ENCODE data around the gene CDT1.

Gene CDT1

GRCh38 chr16:88784074-88784855, 19.3 kb upstream of the CDT1 start:
- TF ChIP-seq GATA3 (IDR thresholded peaks at IDR 0.05; ENCODE audit: low read depth, low read length) (no peak), GATA2 (IDR thresholded peaks at IDR 0.05; ENCODE audit: low read depth, low read length) (no peak)

DNA sequence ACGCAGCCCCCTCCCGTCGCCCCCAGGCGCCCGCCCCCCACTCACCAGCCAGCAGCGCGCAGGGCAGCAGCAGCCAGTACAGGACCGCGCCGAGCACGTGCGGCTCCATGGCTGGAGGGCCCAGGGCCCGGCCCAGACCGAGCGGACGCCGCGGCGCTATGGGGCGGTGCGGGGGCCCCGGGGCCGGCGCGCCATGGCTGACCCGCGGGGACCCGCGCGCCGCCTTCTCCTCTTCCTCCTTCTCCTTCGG, 18.8 kb upstream of the CDT1 start:
- TF ChIP-seq GATA2 (IDR thresholded peaks at IDR 0.05; ENCODE audit: low read depth, low read length) = no peak
- no peak for TF ChIP-seq GATA3 (IDR thresholded peaks at IDR 0.05; ENCODE audit: low read depth, low read length)

DNA sequence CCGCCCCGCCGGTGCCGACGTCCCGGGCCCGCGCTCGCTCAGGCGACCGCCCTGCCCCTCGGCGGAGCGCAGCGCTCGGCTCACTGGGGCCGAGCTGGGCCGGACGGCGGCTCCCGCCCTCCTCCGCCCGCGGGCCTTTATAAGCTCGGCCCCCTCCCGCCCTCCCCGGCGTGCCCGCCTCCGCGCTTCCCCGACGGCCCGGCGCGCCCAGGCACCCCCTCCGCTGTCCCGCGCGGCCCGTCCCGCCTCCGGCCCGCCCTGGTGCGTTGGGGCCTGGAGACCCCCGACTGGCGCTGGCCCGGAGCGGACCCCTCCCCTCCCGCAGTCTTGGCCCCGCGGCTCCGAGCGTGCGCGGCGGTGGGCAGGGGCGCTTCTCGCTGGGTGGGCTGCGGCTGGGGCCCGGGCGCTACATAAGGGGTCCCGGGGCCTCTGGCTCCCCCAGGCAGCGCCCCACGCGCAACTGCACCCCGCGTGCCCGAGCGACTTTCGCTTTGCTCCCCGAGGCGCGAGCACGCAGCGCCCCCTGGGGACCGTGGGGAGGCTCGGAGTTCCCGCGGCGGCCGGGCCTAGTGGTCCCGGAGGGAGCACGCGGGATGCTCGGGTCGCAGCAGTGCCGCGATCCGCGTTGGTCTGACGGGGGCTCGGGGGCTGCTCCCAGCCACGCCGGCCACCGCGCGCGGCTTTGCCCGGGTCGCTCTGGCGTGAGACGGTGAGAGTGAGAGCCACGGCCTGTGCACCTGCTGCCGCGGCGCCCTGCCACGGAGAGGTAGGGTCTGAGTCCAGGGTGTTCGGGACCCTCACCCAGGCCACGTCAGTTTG, 18.3 kb upstream of the CDT1 start, which contains the start of gene PIEZO1:
Gene PIEZO1, minus strand, starts transcription at position 115 of the 819 bp plus-strand sequence. CDS start 256 bp downstream, outside the sequence.
- TF ChIP-seq GATA2 (IDR thresholded peaks at IDR 0.05; ENCODE audit: low read depth, low read length) (no peak), GATA3 (IDR thresholded peaks at IDR 0.05; ENCODE audit: low read depth, low read length) (no peak)

GRCh38 chr16:88787579-88788314, 15.8 kb upstream of the CDT1 start:
- TF ChIP-seq GATA3 (IDR thresholded peaks at IDR 0.05; ENCODE audit: low read depth, low read length) (no peak), GATA2 (IDR thresholded peaks at IDR 0.05; ENCODE audit: low read depth, low read length) (no peak)

GRCh38 chr16:88789594-88789993, 14.0 kb upstream of the CDT1 start:
- TF ChIP-seq GATA2 (IDR thresholded peaks at IDR 0.05; ENCODE audit: low read depth, low read length) (no peak), GATA3 (IDR thresholded peaks at IDR 0.05; ENCODE audit: low read depth, low read length) (no peak)

DNA sequence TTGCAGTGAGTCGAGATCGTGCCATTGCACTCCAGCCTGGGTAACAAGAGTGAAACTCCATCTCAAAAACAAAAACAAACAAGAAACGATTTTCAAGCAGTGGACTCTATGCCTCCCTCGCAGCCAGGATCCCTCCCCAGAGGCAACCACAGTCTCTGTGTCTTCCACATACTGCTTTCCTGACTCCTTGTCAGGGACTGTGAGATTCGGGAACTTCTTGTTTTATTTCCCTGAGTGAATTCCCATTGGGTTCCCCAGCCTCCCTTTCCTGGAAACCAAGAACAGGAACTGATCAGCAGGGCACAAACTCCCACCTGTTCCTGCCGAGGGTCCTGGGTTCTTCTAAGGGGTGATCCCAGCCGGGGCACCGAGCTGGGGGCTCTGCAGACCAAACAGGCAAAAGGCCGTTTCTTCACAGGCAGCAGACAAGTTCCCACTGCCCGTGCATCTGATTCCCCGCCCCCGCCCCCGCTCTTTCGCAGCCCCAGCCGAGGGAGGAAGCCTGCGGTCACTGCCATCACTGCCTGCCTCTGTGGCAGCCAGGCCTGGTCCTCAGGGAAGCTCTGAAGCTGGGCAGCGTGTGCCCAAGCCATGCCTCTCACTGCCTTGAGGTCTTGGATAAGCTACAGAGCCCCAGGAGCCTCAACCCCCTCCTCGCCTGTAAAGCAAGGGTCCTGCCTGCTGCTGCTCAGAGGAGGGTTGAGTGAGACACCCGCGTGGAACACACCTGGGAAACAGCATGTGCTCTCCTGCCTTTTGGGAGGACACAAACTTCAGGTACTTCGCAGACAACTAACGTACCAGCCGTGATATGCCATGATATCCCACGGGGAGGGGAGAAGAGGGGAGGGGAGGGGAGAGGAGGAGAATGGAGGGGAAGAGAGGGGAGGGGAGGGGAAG, 13.0 kb upstream of the CDT1 start:
- TF ChIP-seq GATA3 (IDR thresholded peaks at IDR 0.05; ENCODE audit: low read depth, low read length) (no peak), GATA2 (IDR thresholded peaks at IDR 0.05; ENCODE audit: low read depth, low read length) (no peak)

DNA sequence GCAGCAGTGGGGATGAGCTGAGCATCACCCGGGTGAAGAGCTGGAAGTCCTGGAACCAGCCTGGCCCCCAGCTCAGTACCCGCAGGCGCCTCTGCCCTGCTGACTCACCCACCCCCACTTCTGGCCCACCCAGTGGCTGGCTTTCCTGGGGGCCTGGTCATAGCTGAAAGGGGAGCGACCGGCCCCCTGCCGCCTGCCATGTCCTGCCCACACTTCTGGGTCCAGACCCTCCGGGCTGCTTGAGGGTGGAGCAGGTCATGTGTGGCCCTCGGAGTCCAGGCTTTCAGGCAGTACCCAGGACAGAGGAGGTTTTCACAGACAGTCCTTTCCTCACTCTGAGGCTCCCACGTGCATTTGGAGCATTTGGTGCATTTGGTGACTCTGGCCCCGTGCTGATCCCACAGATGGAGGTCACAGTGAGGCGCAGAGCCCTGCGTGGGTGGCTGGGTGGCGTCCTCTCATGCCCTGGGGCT, 11.5 kb upstream of the CDT1 start:
- TF ChIP-seq GATA2 (IDR thresholded peaks at IDR 0.05; ENCODE audit: low read depth, low read length) = no peak
- no peak for TF ChIP-seq GATA3 (IDR thresholded peaks at IDR 0.05; ENCODE audit: low read depth, low read length)

DNA sequence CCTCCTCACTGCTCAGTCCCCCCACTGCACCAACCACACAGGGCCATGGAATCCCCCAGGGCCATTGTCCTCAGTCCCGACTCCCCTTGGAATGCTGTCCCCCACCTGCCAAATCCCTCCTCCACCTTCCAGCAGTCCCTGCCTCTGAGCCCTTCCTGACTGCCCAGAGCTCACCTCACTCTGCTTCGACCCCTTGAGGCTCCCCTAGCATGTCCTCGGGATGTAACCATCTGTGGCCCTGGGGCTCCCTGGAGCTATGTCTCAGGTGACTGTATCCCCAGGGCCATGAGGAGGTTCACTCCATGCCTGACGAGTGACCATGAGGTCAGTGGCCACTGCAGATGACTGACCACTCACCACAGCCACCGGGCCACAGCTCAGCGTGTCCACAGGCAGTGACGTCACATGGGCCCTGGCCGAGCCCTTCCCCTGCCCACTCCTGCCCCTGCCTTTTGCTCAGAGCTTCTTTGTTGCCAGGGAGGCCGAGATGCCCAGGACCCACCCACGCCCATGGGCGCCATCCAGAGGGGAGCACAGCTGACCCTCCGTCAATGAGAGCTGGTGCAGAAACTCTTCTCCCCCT, 10.8 kb upstream of the CDT1 start:
- TF ChIP-seq GATA2 (IDR thresholded peaks at IDR 0.05; ENCODE audit: low read depth, low read length) (no peak), GATA3 (IDR thresholded peaks at IDR 0.05; ENCODE audit: low read depth, low read length) (no peak)

DNA sequence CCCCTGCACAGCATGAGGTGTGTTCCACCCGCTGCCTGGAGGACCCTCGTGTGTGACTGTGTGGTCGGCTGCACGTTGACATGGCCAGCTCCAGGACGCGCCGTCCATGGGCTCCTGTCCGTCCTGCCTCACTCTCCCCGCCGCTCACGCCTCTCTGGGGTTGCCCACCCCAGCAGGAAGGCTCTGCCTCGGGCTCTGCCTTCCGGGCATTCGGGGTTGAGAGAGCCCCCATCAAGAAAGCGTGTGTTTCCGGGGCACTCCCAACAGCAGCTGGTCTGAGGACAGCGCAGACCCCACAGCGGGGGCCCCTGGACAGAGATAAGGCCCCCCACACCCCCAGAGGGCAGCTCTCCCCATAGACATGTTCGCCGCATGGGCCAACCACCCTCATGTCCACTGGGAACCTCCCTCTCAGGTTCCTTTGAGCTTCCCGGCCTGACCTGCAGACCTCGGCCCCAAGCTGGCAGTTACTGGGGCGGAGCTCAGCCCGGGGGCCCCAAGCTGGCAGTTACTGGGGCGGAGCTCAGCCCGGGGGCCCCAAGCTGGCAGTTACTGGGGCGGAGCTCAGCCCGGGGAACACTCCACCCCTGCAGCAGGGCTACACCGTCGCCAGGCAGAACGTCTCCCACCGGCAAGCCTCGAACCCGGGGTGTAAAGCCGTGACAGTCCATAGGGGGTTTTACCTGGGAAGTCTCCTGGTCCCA, 10.2 kb upstream of the CDT1 start:
- no peak for TF ChIP-seq GATA2 (IDR thresholded peaks at IDR 0.05; ENCODE audit: low read depth, low read length)
- TF ChIP-seq GATA3 (IDR thresholded peaks at IDR 0.05; ENCODE audit: low read depth, low read length) = no peak

DNA sequence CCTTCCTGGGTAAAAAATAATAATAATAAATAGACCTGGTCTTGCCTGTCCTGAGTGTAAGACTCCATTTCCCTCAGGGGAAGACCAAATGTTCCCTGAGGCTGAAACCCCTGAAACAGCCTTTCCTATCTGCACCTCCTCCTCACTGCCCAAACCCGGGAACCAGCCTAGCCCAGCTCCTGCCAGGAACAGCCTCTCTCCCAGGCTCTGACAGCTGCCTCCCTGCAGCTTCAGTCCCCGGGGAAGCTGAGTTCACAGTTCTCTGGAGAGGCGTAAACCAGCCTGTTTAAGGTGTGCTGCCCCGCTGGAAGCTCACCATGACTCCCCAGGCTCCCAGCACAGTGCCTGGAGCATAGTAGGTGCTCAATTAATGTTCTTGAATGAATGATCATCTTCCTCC, 7.3 kb upstream of the CDT1 start:
- no peak for TF ChIP-seq GATA2 (IDR thresholded peaks at IDR 0.05; ENCODE audit: low read depth, low read length)
- TF ChIP-seq GATA3 (IDR thresholded peaks at IDR 0.05; ENCODE audit: low read depth, low read length) = no peak

DNA sequence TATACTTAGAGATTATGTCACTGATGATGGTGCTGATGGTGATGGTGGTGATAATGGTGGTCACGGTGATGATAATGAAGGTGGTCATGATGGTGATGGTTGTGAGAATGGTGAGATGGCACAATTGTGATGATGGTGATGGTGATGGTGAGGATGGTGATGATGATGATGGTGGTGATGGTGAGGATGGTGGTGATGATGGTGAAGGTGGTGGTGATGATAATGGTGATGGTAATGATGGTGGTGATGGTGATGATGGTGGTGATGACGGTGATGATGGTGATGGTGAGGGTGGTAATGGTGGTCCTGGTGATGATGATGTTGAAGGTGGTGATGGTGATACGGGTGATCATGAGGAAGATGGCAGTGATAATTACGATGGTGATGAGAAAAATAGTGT, 5.5 kb upstream of the CDT1 start:
- no peak for TF ChIP-seq GATA2 (IDR thresholded peaks at IDR 0.05; ENCODE audit: low read depth, low read length)
- TF ChIP-seq GATA3 (IDR thresholded peaks at IDR 0.05; ENCODE audit: low read depth, low read length) = no peak

DNA sequence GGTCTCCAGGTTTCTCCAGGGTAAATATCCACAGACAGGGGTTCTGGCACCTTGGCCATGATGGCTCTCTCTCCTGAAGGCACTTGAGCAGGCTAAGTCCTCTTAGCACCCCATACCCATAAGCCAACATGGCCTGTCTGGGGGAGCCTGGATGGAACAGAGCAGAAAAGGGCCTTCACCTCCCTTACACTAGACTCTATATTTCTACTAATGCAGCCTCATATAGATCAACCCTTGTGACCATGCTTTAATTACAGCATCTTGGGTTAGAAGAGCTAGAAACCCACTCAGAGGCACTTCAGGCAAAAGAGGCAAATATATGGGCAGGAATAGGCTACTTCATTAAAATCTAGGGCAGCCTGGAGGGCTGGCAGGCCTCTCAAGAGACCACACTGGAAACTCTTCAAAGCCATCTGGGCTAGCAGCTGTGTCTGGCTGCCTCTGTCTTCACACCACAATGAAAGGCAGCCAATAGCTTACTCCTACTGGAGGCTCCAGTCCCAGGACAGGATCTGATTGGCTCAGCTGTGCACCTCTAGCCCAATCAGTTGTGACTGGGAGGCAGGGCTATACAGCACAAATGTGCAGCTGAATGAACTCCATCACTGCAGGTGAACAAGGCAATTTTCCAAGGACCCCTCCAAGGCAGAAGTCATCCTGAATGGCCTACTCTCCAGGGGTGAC, 4.7 kb upstream of the CDT1 start:
- TF ChIP-seq GATA2 (IDR thresholded peaks at IDR 0.05; ENCODE audit: low read depth, low read length) = no peak
- no peak for TF ChIP-seq GATA3 (IDR thresholded peaks at IDR 0.05; ENCODE audit: low read depth, low read length)

Measured in SH-SY5Y (cell line).